ENCODE measurements around the gene NEGR1. TPM values are rescaled to one million over a fixed set of nuclear protein-coding genes. Genes with fewer than 3 reads are reported as not detected.
A peak's percentile ranks its signal among the peaks of the same experiment; 100 is the strongest.

The NEGR1 gene
- total and polyA plus RNA-seq, 2 experiments from 2014 or later, result 1.0 to 2.8 TPM

GRCh38 chr1:71809085-71809484 lies 473.3 kb downstream of the NEGR1 start:
- no peaks in the 10 kb centered on the region for H3K36me3 ChIP-seq (replicated peaks; ENCODE audit: insufficient read depth, low read depth)
- H3K79me2 ChIP-seq, result no peaks in the 10 kb centered on the region
- no peaks in the 10 kb centered on the region for H4K20me1 ChIP-seq (ENCODE audit: insufficient read depth, poor library complexity, severe bottlenecking)
- no peaks in the 10 kb centered on the region for H3K9me2 ChIP-seq (replicated peaks; ENCODE audit: insufficient read depth)
- H3K9me3 ChIP-seq (ENCODE audit: low read depth), result no peaks in the 10 kb centered on the region
- no peak overlapping the region for H3K27ac ChIP-seq
- no peak overlapping the region for H3K4me3 ChIP-seq
- no peaks in the 10 kb centered on the region for H3K27me3 ChIP-seq
- WGBS (ENCODE audit: low lambda C conversion rate, missing lambda C conversion rate), result 63% methylated on average over 3 of the region's 3 CpGs
- no peaks in the 10 kb centered on the region for H3K4me1 ChIP-seq (ENCODE audit: insufficient read depth)
- no peak overlapping the region for H2AFZ ChIP-seq
- H3K4me2 ChIP-seq, result no peak overlapping the region
- no peak for DNase-seq (ENCODE audit: low spot score)
- TF ChIP-seq EZH2phosphoT487 (IDR thresholded peaks at IDR 0.05; ENCODE audit: low read depth, severe bottlenecking, unreplicated experiment), result no peak
- TF ChIP-seq EZH2 (IDR thresholded peaks at IDR 0.05; ENCODE audit: borderline replicate concordance), result no peak
- TF ChIP-seq CTCF (IDR thresholded peaks at IDR 0.05; ENCODE audit: poor library complexity), result no peak

GRCh38 chr1:71804140-71804539 lies 478.2 kb downstream of the NEGR1 start:
- Histone ChIP-seq H3K4me3 (no peak overlapping the region), H3K79me2 (no peaks in the 10 kb centered on the region), H3K36me3 (replicated peaks; ENCODE audit: insufficient read depth, low read depth) (no peaks in the 10 kb centered on the region), H3K9me2 (replicated peaks; ENCODE audit: insufficient read depth) (no peaks in the 10 kb centered on the region), H2AFZ (no peak overlapping the region), H3K27ac (no peak overlapping the region), H3K4me2 (no peak overlapping the region), H3K27me3 (no peaks in the 10 kb centered on the region), H3K4me1 (ENCODE audit: insufficient read depth) (no peaks in the 10 kb centered on the region), H4K20me1 (ENCODE audit: insufficient read depth, poor library complexity, severe bottlenecking) (no peaks in the 10 kb centered on the region), H3K9me3 (ENCODE audit: low read depth) (no peaks in the 10 kb centered on the region)
- no peak for DNase-seq (ENCODE audit: low spot score)
- 80% methylated on average over 2 of the region's 2 CpGs for WGBS (ENCODE audit: low lambda C conversion rate, missing lambda C conversion rate)
- TF ChIP-seq CTCF (IDR thresholded peaks at IDR 0.05; ENCODE audit: poor library complexity), result no peak

- no peak overlapping the region for H3K27ac ChIP-seq
- no peak overlapping the region for H3K4me3 ChIP-seq
- H3K79me2 ChIP-seq, result no peaks in the 10 kb centered on the region
- no peaks in the 10 kb centered on the region for H4K20me1 ChIP-seq (ENCODE audit: insufficient read depth, poor library complexity, severe bottlenecking)
- TF ChIP-seq EZH2phosphoT487 (IDR thresholded peaks at IDR 0.05; ENCODE audit: low read depth, severe bottlenecking, unreplicated experiment), result no peak
- no peak for TF ChIP-seq EZH2 (IDR thresholded peaks at IDR 0.05; ENCODE audit: borderline replicate concordance)
- TF ChIP-seq CTCF (IDR thresholded peaks at IDR 0.05; ENCODE audit: poor library complexity), result no peak
- H3K4me1 ChIP-seq (ENCODE audit: insufficient read depth), result no peaks in the 10 kb centered on the region
- no peaks in the 10 kb centered on the region for H3K36me3 ChIP-seq (replicated peaks; ENCODE audit: insufficient read depth, low read depth)
- no peaks in the 10 kb centered on the region for H3K9me3 ChIP-seq (ENCODE audit: low read depth)
- H3K27me3 ChIP-seq, result no peaks in the 10 kb centered on the region
- no peak overlapping the region for H3K4me2 ChIP-seq
- H2AFZ ChIP-seq, result no peak overlapping the region
- H3K9me2 ChIP-seq (replicated peaks; ENCODE audit: insufficient read depth), result no peaks in the 10 kb centered on the region
- DNase-seq (ENCODE audit: low spot score), result peak; percentile 4
These were observed 486.3 kb downstream of the NEGR1 start for GRCh38 chr1:71796006-71796405.

GRCh38 chr1:71792264-71792663 lies 490.1 kb downstream of the NEGR1 start:
- Histone ChIP-seq H3K9me2 (replicated peaks; ENCODE audit: insufficient read depth) (no peaks in the 10 kb centered on the region), H2AFZ (no peak overlapping the region), H3K36me3 (replicated peaks; ENCODE audit: insufficient read depth, low read depth) (no peaks in the 10 kb centered on the region), H3K4me3 (no peak overlapping the region), H3K4me1 (ENCODE audit: insufficient read depth) (no peaks in the 10 kb centered on the region), H4K20me1 (ENCODE audit: insufficient read depth, poor library complexity, severe bottlenecking) (no peaks in the 10 kb centered on the region), H3K27ac (no peak overlapping the region), H3K27me3 (no peaks in the 10 kb centered on the region), H3K79me2 (no peaks in the 10 kb centered on the region), H3K4me2 (no peak overlapping the region), H3K9me3 (ENCODE audit: low read depth) (no peaks in the 10 kb centered on the region)
- WGBS (ENCODE audit: low lambda C conversion rate, missing lambda C conversion rate), result 90% methylated on average over 1 of the region's 1 CpG
- no peak for DNase-seq (ENCODE audit: low spot score)
- no peak for TF ChIP-seq EZH2phosphoT487 (IDR thresholded peaks at IDR 0.05; ENCODE audit: low read depth, severe bottlenecking, unreplicated experiment)
- TF ChIP-seq EZH2 (IDR thresholded peaks at IDR 0.05; ENCODE audit: borderline replicate concordance), result no peak
- no peak for TF ChIP-seq CTCF (IDR thresholded peaks at IDR 0.05; ENCODE audit: poor library complexity)

Data from hepatocyte (in vitro differentiated cells).